Measurements from ENCODE around the gene MYO3A.

Gene MYO3A

GRCh38 chr10:25972631-25973030, 38.6 kb downstream of the MYO3A start:
- no peak overlapping the region for H3K4me2 ChIP-seq (ENCODE audit: low read length)
- H3K27me3 ChIP-seq (ENCODE audit: control insufficient read depth, insufficient read depth, low read length), result no peaks in the 10 kb centered on the region
- no peaks in the 10 kb centered on the region for H3K4me1 ChIP-seq
- H3K27ac ChIP-seq, result no peak overlapping the region
- H3K4me3 ChIP-seq (ENCODE audit: low read depth, low read length), result no peak overlapping the region
- H3K36me3 ChIP-seq (ENCODE audit: control insufficient read depth, insufficient read depth, low read length), result no peaks in the 10 kb centered on the region
- no peaks in the 10 kb centered on the region for H3K79me2 ChIP-seq
- H2AFZ ChIP-seq, result no peak overlapping the region
- no peaks in the 10 kb centered on the region for H3K9me3 ChIP-seq (ENCODE audit: control insufficient read depth, low read length)
- H3K9ac ChIP-seq, result no peak overlapping the region
- no peak for TF ChIP-seq CTCF (IDR thresholded peaks at IDR 0.05)

- no peak overlapping the region for H3K4me3 ChIP-seq (ENCODE audit: low read depth, low read length)
- no peaks in the 10 kb centered on the region for H3K79me2 ChIP-seq
- H3K9me3 ChIP-seq (ENCODE audit: control insufficient read depth, low read length), result no peaks in the 10 kb centered on the region
- no peaks in the 10 kb centered on the region for H3K36me3 ChIP-seq (ENCODE audit: control insufficient read depth, insufficient read depth, low read length)
- no peaks in the 10 kb centered on the region for H3K27me3 ChIP-seq (ENCODE audit: control insufficient read depth, insufficient read depth, low read length)
- H3K27ac ChIP-seq, result no peak overlapping the region
- no peak overlapping the region for H2AFZ ChIP-seq
- no peak for TF ChIP-seq CTCF (IDR thresholded peaks at IDR 0.05)
- H3K4me1 ChIP-seq, result no peaks in the 10 kb centered on the region
- H3K9ac ChIP-seq, result no peak overlapping the region
- no peak overlapping the region for H3K4me2 ChIP-seq (ENCODE audit: low read length)
These were observed 40.9 kb downstream of the MYO3A start for GRCh38 chr10:25974897-25975459.

GRCh38 chr10:25978771-25979170, 44.7 kb downstream of the MYO3A start:
- Histone ChIP-seq H3K79me2 (no peaks in the 10 kb centered on the region), H3K27ac (no peak overlapping the region), H3K27me3 (ENCODE audit: control insufficient read depth, insufficient read depth, low read length) (no peaks in the 10 kb centered on the region), H3K9ac (no peak overlapping the region), H3K9me3 (ENCODE audit: control insufficient read depth, low read length) (no peaks in the 10 kb centered on the region), H3K4me1 (no peaks in the 10 kb centered on the region), H3K4me3 (ENCODE audit: low read depth, low read length) (no peak overlapping the region), H3K36me3 (ENCODE audit: control insufficient read depth, insufficient read depth, low read length) (no peaks in the 10 kb centered on the region), H2AFZ (no peak overlapping the region), H3K4me2 (ENCODE audit: low read length) (no peak overlapping the region)
- TF ChIP-seq CTCF (IDR thresholded peaks at IDR 0.05), result no peak

- Histone ChIP-seq H3K27ac (no peak overlapping the region), H3K9me3 (ENCODE audit: control insufficient read depth, low read length) (no peaks in the 10 kb centered on the region), H3K27me3 (ENCODE audit: control insufficient read depth, insufficient read depth, low read length) (no peaks in the 10 kb centered on the region), H3K79me2 (no peaks in the 10 kb centered on the region), H3K9ac (no peak overlapping the region), H3K4me3 (ENCODE audit: low read depth, low read length) (no peak overlapping the region), H2AFZ (no peak overlapping the region), H3K4me1 (no peaks in the 10 kb centered on the region), H3K36me3 (ENCODE audit: control insufficient read depth, insufficient read depth, low read length) (no peaks in the 10 kb centered on the region), H3K4me2 (ENCODE audit: low read length) (no peak overlapping the region)
- no peak for TF ChIP-seq CTCF (IDR thresholded peaks at IDR 0.05)
These were observed 48.1 kb downstream of the MYO3A start for GRCh38 chr10:25982107-25982506.

- H3K9ac ChIP-seq, result no peak overlapping the region
- H3K4me3 ChIP-seq (ENCODE audit: low read depth, low read length), result no peak overlapping the region
- no peak overlapping the region for H3K4me2 ChIP-seq (ENCODE audit: low read length)
- no peak overlapping the region for H2AFZ ChIP-seq
- H3K27me3 ChIP-seq (ENCODE audit: control insufficient read depth, insufficient read depth, low read length), result no peaks in the 10 kb centered on the region
- no peak for TF ChIP-seq CTCF (IDR thresholded peaks at IDR 0.05)
- H3K36me3 ChIP-seq (ENCODE audit: control insufficient read depth, insufficient read depth, low read length), result no peaks in the 10 kb centered on the region
- H3K9me3 ChIP-seq (ENCODE audit: control insufficient read depth, low read length), result no peaks in the 10 kb centered on the region
- no peaks in the 10 kb centered on the region for H3K79me2 ChIP-seq
- no peak overlapping the region for H3K27ac ChIP-seq
- H3K4me1 ChIP-seq, result no peaks in the 10 kb centered on the region
These were observed 54.6 kb downstream of the MYO3A start for GRCh38 chr10:25988583-25988982.

Data from parathyroid adenoma (tissue), 2 donors.